MCF 10A (cell line): ENCODE measurements around the gene GH2. TPM values are rescaled to one million over a fixed set of nuclear protein-coding genes. Genes with fewer than 3 reads are reported as not detected.

Experiments
- BruUV-seq: library from RNA; stranded (reverse); fragments of 400-500 nt; replicated peaks from 2 replicates; lab custom pipeline; 2021; lab: Mats Ljungman, UMichigan
- CTCF ChIA-PET: fragments of 300-600 bp; sonication (Branson Sonifier 250); formaldehyde crosslinking; extraction: SDS; loops from one replicate; lab custom pipeline; 2021; ENCODE audit warnings: antibody characterized with exemption, inconsistent platforms; lab: Yijun Ruan, JAX
- POLR2A ChIA-PET: fragments of 300-600, 350-650 bp; sonication (Branson Sonifier 250); formaldehyde crosslinking; extraction: SDS; loops from one replicate; lab custom pipeline; 2020; ENCODE audit warnings: antibody characterized with exemption, inconsistent platforms; lab: Yijun Ruan, JAX
- DNase-seq: peaks from one replicate; pipeline ENCODE4 v3.0.0-alpha.2; 2018; ENCODE audit not compliant: unreplicated experiment
- H3K27ac Mint-ChIP-seq: one replicate; pipeline ENCODE4 v1.8.0; 2022; ENCODE audit warnings: mild to moderate bottlenecking, low read depth, mixed read lengths; ENCODE audit not compliant: unreplicated experiment
- H3K27me3 Mint-ChIP-seq: one replicate; pipeline ENCODE4 v1.8.0; 2022; ENCODE audit warnings: mixed read lengths; ENCODE audit not compliant: insufficient read depth, unreplicated experiment
- H3K36me3 Mint-ChIP-seq: one replicate; pipeline ENCODE4 v1.8.0; 2022; ENCODE audit warnings: mild to moderate bottlenecking, moderate library complexity, mixed read lengths; ENCODE audit not compliant: insufficient read depth, unreplicated experiment
- H3K4me1 Mint-ChIP-seq: one replicate; pipeline ENCODE4 v1.8.0; 2022; ENCODE audit warnings: mixed read lengths; ENCODE audit not compliant: insufficient read depth, unreplicated experiment
- H3K4me3 Mint-ChIP-seq: one replicate; pipeline ENCODE4 v1.8.0; 2022; ENCODE audit warnings: mild to moderate bottlenecking, moderate library complexity, mixed read lengths; ENCODE audit not compliant: unreplicated experiment
- H3K9me3 Mint-ChIP-seq: one replicate; pipeline ENCODE4 v1.8.0; 2022; ENCODE audit warnings: mixed read lengths; ENCODE audit not compliant: unreplicated experiment
- intact Hi-C: fragments of 100-400 bp; cut with micrococcal nuclease; formaldehyde crosslinking; loops from 2 replicates; pipeline ENCODE4 v1.14.1; 2022
- total RNA-seq: library from RNA; stranded (reverse); gene quantifications from 2 replicates; pipeline ENCODE4 v1.2.3, GENCODE V29; 2022
- TF ChIP-seq, protein P1 (sequence below): fragments of 200-600 bp; IDR thresholded peaks from one replicate; pipeline ENCODE4 v1.8.0; 2022; ENCODE audit warnings: antibody characterized with exemption, mild to moderate bottlenecking; ENCODE audit not compliant: unreplicated experiment

The GH2 gene
- total RNA-seq, 1 experiment from 2014 or later: not detected

DNA sequence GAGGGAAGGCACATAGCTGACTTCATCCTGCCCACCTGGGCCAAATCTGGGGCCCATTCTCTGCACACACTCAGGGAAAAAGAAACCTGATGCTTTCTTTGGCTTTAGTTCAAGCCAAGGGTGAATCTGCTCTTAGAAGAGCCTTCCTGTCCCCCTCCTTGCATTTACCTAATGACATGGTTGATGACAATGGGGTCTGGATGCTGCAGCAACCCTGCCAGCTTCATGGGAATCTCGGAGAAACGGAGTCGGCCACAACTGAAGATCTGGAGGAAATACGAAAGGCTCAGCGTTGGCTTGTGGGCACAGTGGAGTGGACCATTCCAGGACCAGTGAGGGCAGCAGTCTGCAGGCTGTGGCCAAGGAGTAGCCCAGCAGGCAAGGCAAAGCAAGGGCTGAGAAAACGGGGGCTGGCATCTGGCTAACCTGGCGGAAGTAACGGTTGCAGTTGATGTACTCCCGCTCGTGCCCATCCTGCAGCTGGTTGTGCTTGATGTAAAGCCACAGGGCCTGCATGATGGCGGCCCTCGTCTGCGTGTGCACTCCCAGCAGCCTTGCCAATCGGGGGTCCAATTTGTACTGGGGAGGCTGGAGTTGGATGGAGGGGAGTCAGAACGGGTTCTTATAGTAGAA is 47.9 kb downstream of the GH2 start:
- Mint-ChIP-seq H3K9me3 (no peaks in the 10 kb centered on the region), H3K27ac (no peak overlapping the region), H3K36me3 (peaks cover 68% of the 10 kb centered on the region), H3K4me1 (peaks cover 18% of the 10 kb centered on the region), H3K27me3 (no peaks in the 10 kb centered on the region), H3K4me3 (no peak overlapping the region)
- no TSS peak for BruUV-seq
- intact Hi-C loops: no loop called here
- TF ChIP-seq, protein P1, sequence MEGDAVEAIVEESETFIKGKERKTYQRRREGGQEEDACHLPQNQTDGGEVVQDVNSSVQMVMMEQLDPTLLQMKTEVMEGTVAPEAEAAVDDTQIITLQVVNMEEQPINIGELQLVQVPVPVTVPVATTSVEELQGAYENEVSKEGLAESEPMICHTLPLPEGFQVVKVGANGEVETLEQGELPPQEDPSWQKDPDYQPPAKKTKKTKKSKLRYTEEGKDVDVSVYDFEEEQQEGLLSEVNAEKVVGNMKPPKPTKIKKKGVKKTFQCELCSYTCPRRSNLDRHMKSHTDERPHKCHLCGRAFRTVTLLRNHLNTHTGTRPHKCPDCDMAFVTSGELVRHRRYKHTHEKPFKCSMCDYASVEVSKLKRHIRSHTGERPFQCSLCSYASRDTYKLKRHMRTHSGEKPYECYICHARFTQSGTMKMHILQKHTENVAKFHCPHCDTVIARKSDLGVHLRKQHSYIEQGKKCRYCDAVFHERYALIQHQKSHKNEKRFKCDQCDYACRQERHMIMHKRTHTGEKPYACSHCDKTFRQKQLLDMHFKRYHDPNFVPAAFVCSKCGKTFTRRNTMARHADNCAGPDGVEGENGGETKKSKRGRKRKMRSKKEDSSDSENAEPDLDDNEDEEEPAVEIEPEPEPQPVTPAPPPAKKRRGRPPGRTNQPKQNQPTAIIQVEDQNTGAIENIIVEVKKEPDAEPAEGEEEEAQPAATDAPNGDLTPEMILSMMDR: no peak
- no peak for DNase-seq
- POLR2A ChIA-PET: interaction anchor here (0.7 to 1.7 kb wide), 3 partner anchors 7 to 61 kb away, joined by 3 to 7 read pairs (median 6); partner anchors contain the start of genes CCDC47 and DDX42
- CTCF ChIA-PET: interaction anchor here (0.6 to 2.4 kb wide), 16 partner anchors 9 to 237 kb away, joined by 3 to 9 read pairs (median 3); partner anchors contain the start of gene DDX42

DNA sequence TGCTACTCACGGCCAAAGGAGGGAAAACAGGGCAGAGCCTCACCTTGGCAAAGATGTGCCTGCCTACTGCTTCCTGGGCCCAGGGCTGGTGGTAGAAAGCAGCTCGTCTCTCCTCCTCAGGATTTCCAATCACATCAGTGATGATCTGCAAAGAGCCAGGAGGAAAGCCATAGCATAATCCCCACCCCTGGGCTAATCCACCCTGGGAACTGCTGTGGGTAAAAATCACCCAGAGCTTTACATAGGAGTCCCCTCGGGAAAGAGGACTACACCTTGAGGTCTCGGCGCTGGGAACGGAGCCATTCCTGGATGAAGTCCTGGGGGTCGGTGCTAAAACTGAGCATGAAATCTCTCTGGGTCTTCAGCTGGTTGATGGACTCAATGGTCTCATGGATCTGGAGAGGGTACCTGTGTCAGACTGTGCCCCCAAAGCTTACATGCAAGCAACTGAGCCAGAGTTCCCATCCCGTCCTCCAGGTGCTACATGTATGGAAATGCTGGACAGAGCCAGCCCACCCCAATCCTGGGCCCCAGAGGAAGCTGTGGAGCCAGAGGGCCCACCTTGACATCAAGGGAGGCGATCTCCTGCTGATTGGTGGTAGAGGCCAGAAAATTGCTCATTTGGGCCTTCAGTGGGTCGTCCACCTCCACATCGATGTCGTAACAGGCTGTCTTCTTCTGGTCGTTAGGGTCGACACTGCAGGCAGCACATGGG is 48.6 kb downstream of the GH2 start:
- intact Hi-C loops: no loop called here
- Mint-ChIP-seq H3K27ac (no peak overlapping the region), H3K36me3 (peaks cover 71% of the 10 kb centered on the region), H3K9me3 (no peaks in the 10 kb centered on the region), H3K4me1 (peaks cover 15% of the 10 kb centered on the region), H3K4me3 (no peak overlapping the region), H3K27me3 (no peaks in the 10 kb centered on the region)
- DNase-seq: no peak
- POLR2A ChIA-PET: interaction anchor here (1.0 to 1.2 kb wide), 2 partner anchors 8 to 60 kb away, joined by 3 to 6 read pairs; partner anchors contain the start of genes CCDC47 and DDX42
- TF ChIP-seq, protein P1: no peak
- BruUV-seq: TSS peak; percentile 31
- CTCF ChIA-PET: interaction anchor here (0.7 to 1.6 kb wide), 4 partner anchors 9 to 400 kb away, joined by 3 to 5 read pairs (median 4); no protein-coding TSS in a partner anchor

DNA sequence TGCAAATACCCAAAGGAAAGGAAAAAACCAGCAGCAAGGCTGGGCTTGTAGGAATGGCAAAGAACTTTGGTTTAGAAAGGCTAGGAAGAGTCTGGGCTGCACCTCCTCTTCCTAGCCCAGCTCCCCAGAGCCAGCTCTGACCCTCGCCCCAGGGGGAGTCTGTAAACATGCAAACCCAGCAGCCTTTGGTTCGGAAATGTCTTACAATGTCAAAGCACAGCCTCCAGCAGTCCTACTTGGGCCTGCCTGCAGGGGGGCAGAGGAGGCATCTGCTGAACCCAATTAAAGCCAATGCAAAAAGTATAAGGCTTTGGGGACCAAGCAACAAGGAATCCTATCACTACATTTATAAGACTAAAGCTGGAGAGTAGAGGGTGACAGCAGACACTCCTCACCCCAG is 49.3 kb downstream of the GH2 start:
- H3K36me3 Mint-ChIP-seq: peaks cover 78% of the 10 kb centered on the region
- BruUV-seq: no TSS peak

More for the DNA sequence above, 49.3 kb downstream of the GH2 start:
- no peaks in the 10 kb centered on the region for H3K27me3 Mint-ChIP-seq
- DNase-seq: no peak
- intact Hi-C loops: no loop called here
- ChIA-PET CTCF (interaction anchor here (0.7 to 1.0 kb wide), 2 partner anchors 8 to 399 kb away, joined by 3 to 5 read pairs; no protein-coding TSS in a partner anchor), POLR2A (interaction anchor here (1.2 kb wide), 1 partner anchor 59 kb away, joined by 3 read pairs; the partner anchor contains the start of genes CCDC47 and DDX42)
- no peaks in the 10 kb centered on the region for H3K9me3 Mint-ChIP-seq
- H3K4me1 Mint-ChIP-seq: peaks cover 15% of the 10 kb centered on the region
- TF ChIP-seq, protein P1: no peak
- no peak overlapping the region for H3K4me3 Mint-ChIP-seq
- no peak overlapping the region for H3K27ac Mint-ChIP-seq
